Measurements from ENCODE around the gene SNX1. TPM values are rescaled to one million over a fixed set of nuclear protein-coding genes. Genes with fewer than 3 reads are reported as not detected.

SNX1 gene
- total RNA-seq, 4 donors from 2014 or later = 65.6 to 122 (median 83.8) TPM

DNA sequence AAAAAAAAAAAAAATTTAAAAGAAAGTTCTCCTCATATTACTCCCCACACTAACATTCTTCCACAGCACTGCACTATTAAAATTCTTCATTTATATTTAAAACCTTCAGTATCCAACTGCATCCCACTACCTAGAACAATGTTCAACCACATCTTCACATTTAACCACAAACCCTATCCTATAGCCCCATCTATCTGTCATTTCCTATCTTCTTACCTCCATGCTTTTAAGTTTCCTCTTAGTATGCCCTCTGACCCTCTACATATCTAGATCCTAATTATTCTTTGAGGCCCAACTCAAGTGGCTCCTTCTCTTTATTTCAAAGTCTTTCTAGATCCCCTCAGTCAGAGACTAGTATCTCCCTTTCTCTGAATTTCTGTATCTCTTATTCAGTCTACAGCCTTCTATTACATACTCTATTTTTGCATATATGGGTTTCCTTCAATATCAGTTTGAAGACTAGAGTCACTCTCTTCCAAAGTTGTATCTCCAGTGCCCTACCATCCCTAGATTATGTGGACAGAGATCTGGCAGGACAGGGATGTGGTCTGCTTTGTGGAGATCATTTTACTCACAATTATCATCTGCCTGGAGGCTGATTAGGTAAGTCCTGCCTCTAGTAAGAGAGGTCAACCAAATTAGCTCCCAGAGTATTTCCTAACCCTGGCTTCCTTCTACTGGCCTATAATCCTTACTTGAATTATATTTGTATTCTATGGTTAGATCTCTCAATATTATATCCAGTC, 3.5 kb upstream of the SNX1 start:
- peaks cover 0 to 21% (median 0%) of the 10 kb centered on the region in 3 donors for H3K36me3 ChIP-seq
- no peaks in the 10 kb centered on the region for H3K9me3 ChIP-seq
- peak overlapping the region in 3 of 4 donors; percentile 69 to 75 (median 69) for H3K4me3 ChIP-seq
- H3K27ac ChIP-seq = peak overlapping the region; percentile 87 to 91 (median 88)
- no peak for DNase-seq
- TF ChIP-seq, protein P1, sequence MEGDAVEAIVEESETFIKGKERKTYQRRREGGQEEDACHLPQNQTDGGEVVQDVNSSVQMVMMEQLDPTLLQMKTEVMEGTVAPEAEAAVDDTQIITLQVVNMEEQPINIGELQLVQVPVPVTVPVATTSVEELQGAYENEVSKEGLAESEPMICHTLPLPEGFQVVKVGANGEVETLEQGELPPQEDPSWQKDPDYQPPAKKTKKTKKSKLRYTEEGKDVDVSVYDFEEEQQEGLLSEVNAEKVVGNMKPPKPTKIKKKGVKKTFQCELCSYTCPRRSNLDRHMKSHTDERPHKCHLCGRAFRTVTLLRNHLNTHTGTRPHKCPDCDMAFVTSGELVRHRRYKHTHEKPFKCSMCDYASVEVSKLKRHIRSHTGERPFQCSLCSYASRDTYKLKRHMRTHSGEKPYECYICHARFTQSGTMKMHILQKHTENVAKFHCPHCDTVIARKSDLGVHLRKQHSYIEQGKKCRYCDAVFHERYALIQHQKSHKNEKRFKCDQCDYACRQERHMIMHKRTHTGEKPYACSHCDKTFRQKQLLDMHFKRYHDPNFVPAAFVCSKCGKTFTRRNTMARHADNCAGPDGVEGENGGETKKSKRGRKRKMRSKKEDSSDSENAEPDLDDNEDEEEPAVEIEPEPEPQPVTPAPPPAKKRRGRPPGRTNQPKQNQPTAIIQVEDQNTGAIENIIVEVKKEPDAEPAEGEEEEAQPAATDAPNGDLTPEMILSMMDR (IDR thresholded peaks at IDR 0.05) = peak in 3 of 6 experiments; percentile 31 to 53 (median 34)
- no peak for TF ChIP-seq POLR2A (IDR thresholded peaks at IDR 0.05)
- H3K27me3 ChIP-seq = no peaks in the 10 kb centered on the region
- H3K4me1 ChIP-seq = peaks cover 0 to 33% (median 13%) of the 10 kb centered on the region in 4 donors

DNA sequence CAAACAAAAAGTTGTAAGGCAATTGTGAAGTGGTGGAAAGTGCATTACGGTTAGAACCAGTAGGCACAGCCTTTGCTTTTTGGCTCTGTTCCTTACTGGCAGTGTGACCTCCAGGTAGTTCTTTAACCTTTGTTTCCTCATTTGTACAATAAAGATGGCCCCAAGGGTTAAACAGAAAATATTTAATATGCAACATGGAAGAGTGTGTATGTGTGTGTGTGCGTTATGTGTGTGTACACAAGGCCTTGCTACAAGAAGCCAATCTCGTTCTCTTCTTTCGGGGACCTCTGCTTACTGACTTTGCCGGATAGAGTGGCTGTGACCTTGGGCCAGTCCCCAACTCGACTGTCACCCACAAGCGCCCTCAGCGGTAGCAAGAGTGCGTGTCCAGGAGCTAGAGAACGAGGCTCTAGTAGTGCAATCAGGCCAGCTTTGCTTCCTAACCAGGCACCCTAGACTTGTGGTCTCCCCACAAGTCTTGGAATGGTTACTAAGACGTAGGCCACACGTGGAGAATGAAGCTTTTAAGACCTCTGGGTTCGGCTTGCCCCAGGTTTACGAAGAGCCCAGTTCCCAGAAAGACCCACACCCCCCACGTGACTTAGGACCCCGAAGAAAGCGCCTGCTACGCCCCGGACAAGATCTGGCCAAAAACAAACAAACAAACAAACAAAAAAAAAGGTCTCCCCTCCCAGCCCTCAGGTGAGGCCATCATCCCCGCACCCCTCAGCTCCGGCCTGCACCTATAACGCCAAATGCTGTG, 2.7 kb upstream of the SNX1 start:
- TF ChIP-seq, protein P1 (IDR thresholded peaks at IDR 0.05) = no peak
- TF ChIP-seq POLR2A (IDR thresholded peaks at IDR 0.05) = no peak
- peaks cover 0 to 40% (median 17%) of the 10 kb centered on the region in 4 donors for H3K4me1 ChIP-seq
- DNase-seq = peak; percentile 58 to 77 (median 63)
- no peaks in the 10 kb centered on the region for H3K27me3 ChIP-seq
- H3K9me3 ChIP-seq = no peaks in the 10 kb centered on the region
- peak overlapping the region; percentile 87 to 91 (median 88) for H3K27ac ChIP-seq
- peak overlapping the region; percentile 64 to 75 (median 69) for H3K4me3 ChIP-seq
- peaks cover 0 to 13% (median 0%) of the 10 kb centered on the region in 3 donors for H3K36me3 ChIP-seq

DNA sequence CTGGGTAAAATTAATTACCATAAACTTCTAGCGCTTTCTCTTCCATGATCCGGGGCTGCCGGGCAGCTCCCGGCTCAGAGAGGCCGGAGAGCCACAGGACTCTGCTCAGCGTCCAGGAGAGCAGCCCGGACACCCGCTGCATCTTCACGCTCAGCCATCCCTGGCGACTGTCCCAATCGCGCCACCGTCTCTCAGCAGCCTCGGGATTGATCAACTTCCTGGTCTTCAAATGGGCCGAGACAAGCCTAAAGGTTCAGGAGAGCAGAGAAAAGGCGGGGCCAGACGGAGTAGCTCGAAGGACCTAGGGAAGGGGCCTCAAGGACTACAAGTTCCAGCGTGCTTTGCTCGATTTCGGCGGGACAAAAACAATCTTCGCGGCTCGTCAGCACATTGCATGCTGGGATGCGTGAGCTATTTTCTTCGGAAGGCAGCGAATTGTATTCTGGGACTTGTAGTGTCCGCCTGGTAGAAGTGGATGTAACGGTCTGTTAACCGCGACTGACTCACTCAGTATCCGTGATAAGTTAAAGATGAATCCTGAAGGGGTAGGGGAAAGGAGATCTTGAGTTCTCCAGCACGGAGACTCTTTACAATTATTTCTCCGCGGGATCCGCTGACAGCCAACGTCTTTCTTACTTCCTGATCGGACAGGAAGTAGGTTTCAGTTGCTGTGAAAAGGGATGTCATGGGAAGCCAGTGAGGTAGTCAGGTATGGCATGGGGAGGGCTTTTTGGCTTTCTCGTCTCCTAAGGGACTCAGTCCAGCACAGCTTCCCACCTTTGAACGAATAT, 2.0 kb upstream of the SNX1 start, which contains the start of gene CIAO2A:
CIAO2A (minus strand) TSS at position 212 of the 791 bp plus-strand sequence; CDS start at position 142, 70 bp downstream.
- TF ChIP-seq, protein P1 (IDR thresholded peaks at IDR 0.05) = no peak
- peak; percentile 79 to 88 for TF ChIP-seq POLR2A (IDR thresholded peaks at IDR 0.05)
- DNase-seq = peak; percentile 94 to 98 (median 95)
- H3K36me3 ChIP-seq = peaks cover 0 to 7% (median 0%) of the 10 kb centered on the region in 3 donors
- H3K4me3 ChIP-seq = peak within 1 kb of the TSS; percentile 64 to 75 (median 69)
- no peaks in the 10 kb centered on the region for H3K27me3 ChIP-seq
- H3K27ac ChIP-seq = peak within 1 kb of the TSS; percentile 87 to 91 (median 88)
- H3K4me1 ChIP-seq = peaks cover 0 to 42% (median 21%) of the 10 kb centered on the region in 4 donors
- no peaks in the 10 kb centered on the region for H3K9me3 ChIP-seq

DNA sequence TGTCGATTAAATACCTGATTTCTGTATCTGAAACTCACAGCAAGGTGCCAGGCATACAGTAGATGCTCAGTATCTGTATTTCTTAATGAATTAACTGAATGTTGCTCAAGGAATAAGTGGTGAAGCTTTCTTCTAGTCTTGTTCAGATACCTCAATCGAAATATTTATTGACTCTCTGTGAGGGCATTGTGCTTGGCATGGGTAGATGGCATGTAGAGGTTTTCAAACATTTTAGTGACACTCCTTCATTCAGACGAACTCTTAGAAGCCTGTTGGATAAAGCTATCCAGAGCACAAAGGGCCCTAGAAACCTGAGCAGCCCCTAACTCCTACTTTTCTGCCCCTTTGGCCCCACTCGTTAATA, 369 bp upstream of the SNX1 start:
- DNase-seq = no peak
- peak overlapping the region; percentile 74 to 95 (median 86) for H3K4me3 ChIP-seq
- TF ChIP-seq, protein P1 (IDR thresholded peaks at IDR 0.05) = no peak
- TF ChIP-seq POLR2A (IDR thresholded peaks at IDR 0.05) = no peak
- H3K27ac ChIP-seq = peak overlapping the region; percentile 81 to 94 (median 86)
- no peaks in the 10 kb centered on the region for H3K27me3 ChIP-seq
- H3K4me1 ChIP-seq = peaks cover 0 to 40% (median 17%) of the 10 kb centered on the region in 4 donors
- no peaks in the 10 kb centered on the region for H3K36me3 ChIP-seq
- H3K9me3 ChIP-seq = no peaks in the 10 kb centered on the region
